SK-N-SH treated with all-trans-retinoic acid at 6 μM for 48 hours (cell line): ENCODE measurements around the gene USHBP1.
"Not testable (repeated sequence)": the region's sequence is repeated elsewhere in the genome, so short reads cannot be mapped to it uniquely, and the experiment has no call there.

ENCODE experiments used
- ESRRG ChIP-seq: fragments of 250-450 bp; sonication (Bioruptor Pico); IDR thresholded peaks from 2 replicates; pipeline ENCODE4 v1.6.1; 2021; ENCODE audit warnings: mild to moderate bottlenecking
- ZNF70 ChIP-seq: fragments of 450-650 bp; formaldehyde crosslinking; IDR thresholded peaks from 2 replicates; pipeline ENCODE4 v1.5.0; 2020; ENCODE audit warnings: mild to moderate bottlenecking, moderate library complexity
- TF ChIP-seq, protein P1 (sequence below): fragments of 250-450 bp; sonication (Bioruptor Pico); IDR thresholded peaks from 2 replicates; pipeline ENCODE4 v1.5.1; 2020; ENCODE audit warnings: low read depth, mild to moderate bottlenecking, moderate library complexity

DNA sequence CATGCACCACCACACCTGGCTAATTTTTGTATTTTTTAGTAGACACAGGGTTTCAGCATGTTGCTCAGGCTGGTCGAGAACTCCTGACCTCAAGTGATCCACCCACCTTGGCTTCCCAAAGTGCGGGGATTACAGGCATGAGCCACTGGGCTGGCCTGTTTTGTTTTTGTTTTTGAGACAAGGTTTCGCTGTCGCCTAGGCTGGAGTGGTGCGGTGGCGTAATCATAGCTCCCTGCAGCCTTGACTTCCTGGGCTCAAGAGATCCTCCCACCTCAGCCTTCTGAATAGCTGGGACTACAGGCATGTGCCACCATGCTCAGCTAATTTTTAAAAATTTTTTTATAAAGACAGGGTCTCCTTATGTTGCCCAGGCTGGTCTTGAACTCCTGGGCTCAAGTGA, 31.0 kb upstream of the USHBP1 start:
- TF ChIP-seq ESRRG (CRISPR knock-in tag); ZNF70: not testable (repeated sequence)
- TF ChIP-seq, protein P1, sequence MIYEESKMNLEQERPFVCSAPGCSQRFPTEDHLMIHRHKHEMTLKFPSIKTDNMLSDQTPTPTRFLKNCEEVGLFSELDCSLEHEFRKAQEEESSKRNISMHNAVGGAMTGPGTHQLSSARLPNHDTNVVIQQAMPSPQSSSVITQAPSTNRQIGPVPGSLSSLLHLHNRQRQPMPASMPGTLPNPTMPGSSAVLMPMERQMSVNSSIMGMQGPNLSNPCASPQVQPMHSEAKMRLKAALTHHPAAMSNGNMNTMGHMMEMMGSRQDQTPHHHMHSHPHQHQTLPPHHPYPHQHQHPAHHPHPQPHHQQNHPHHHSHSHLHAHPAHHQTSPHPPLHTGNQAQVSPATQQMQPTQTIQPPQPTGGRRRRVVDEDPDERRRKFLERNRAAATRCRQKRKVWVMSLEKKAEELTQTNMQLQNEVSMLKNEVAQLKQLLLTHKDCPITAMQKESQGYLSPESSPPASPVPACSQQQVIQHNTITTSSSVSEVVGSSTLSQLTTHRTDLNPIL (CRISPR knock-in tag) = not testable (repeated sequence)
